HTERT RPE-1 (cell line): Measurements from ENCODE around the gene EDEM2.
"Not testable (repeated sequence)": the region's sequence is repeated elsewhere in the genome, so short reads cannot be mapped to it uniquely, and the experiment has no call there.

Experiments used
- in situ Hi-C: fragments of 300-500 bp; cut with MboI; formaldehyde crosslinking; loops from 4 replicates; pipeline ENCODE4 v1.14.3; 2020; ENCODE audit warnings: low sequenced_read_pairs

Gene EDEM2

GRCh38 chr20:35091816-35092523 lies 55.2 kb downstream of the EDEM2 start:
- in situ Hi-C loops, result no loop called here

GRCh38 chr20:35088231-35089145 lies 58.6 kb downstream of the EDEM2 start:
- in situ Hi-C loops, result no loop called here

GRCh38 chr20:35087791-35088190 lies 59.3 kb downstream of the EDEM2 start:
- in situ Hi-C loops, result no loop called here

GRCh38 chr20:35087355-35087754 lies 59.8 kb downstream of the EDEM2 start:
- in situ Hi-C loops, result no loop called here

GRCh38 chr20:35085477-35086225 lies 61.5 kb downstream of the EDEM2 start:
- in situ Hi-C loops, result no loop called here

GRCh38 chr20:35084998-35085397 lies 62.1 kb downstream of the EDEM2 start:
- in situ Hi-C loops, result no loop called here

- in situ Hi-C loops, result not testable (repeated sequence)
Observed at GRCh38 chr20:35080348-35080642, 66.8 kb downstream of the EDEM2 start.

GRCh38 chr20:35079472-35080347 lies 67.4 kb downstream of the EDEM2 start:
- in situ Hi-C loops, result no loop called here

- in situ Hi-C loops, result no loop called here
Observed at GRCh38 chr20:35077872-35078271, 69.3 kb downstream of the EDEM2 start.

- in situ Hi-C loops, result no loop called here
Observed at GRCh38 chr20:35077341-35077740, 69.8 kb downstream of the EDEM2 start.

- in situ Hi-C loops, result not testable (repeated sequence)
Observed at GRCh38 chr20:35071436-35072153, 75.5 kb downstream of the EDEM2 start.

GRCh38 chr20:35066194-35066593 lies 80.9 kb downstream of the EDEM2 start:
- in situ Hi-C loops, result no loop called here
